Activated CD4-positive, alpha-beta T cell treated with anti-CD3 and anti-CD28 coated beads for 36 hours (primary cell): Measurements from ENCODE around the gene PLEKHG4B. TPM values are rescaled to one million over a fixed set of nuclear protein-coding genes. Genes with fewer than 3 reads are reported as not detected.
"Not testable (repeated sequence)": the region's sequence is repeated elsewhere in the genome, so short reads cannot be mapped to it uniquely, and the experiment has no call there.

Source experiments
- ATAC-seq: fragments of 200-7000 bp; cut with Tn5 transposase; one replicate; pipeline ENCODE4 v1.10.0; 2021; ENCODE audit warnings: mild to moderate bottlenecking, moderate library complexity
- CTCF ChIA-PET: fragments of 350-600 bp; sonication (Branson Sonifier 250); formaldehyde crosslinking; loops from one replicate; lab custom pipeline; 2021; ENCODE audit warnings: antibody characterized with exemption; lab: Charles Lee
- POLR2A ChIA-PET: fragments of 350-600 bp; sonication (Branson Sonifier 250); formaldehyde crosslinking; loops from one replicate; lab custom pipeline; 2021; ENCODE audit warnings: antibody characterized with exemption, inconsistent platforms; lab: Charles Lee
- DNase-seq: peaks from one replicate; pipeline ENCODE4 v3.0.0-alpha.2; 2020
- H3K27ac Mint-ChIP-seq: one replicate; pipeline ENCODE4 v1.8.0; 2021; ENCODE audit warnings: mixed read lengths
- H3K27me3 Mint-ChIP-seq: one replicate; pipeline ENCODE4 v1.8.0; 2021; ENCODE audit warnings: mixed read lengths
- H3K36me3 Mint-ChIP-seq: one replicate; pipeline ENCODE4 v1.8.0; 2021; ENCODE audit warnings: low read depth, mixed read lengths
- H3K4me1 Mint-ChIP-seq: one replicate; pipeline ENCODE4 v1.8.0; 2021; ENCODE audit warnings: mixed read lengths
- H3K4me3 Mint-ChIP-seq: one replicate; pipeline ENCODE4 v1.8.0; 2021; ENCODE audit warnings: mild to moderate bottlenecking, moderate library complexity, mixed read lengths
- H3K9me3 Mint-ChIP-seq: one replicate; pipeline ENCODE4 v1.8.0; 2021; ENCODE audit warnings: low read depth, mixed read lengths
- intact Hi-C, 2 experiments: fragments of 100-400 bp; cut with DNase I in 1 of 2; cut with micrococcal nuclease in 1 of 2; formaldehyde crosslinking; loops; one replicate each; pipeline versions ENCODE4 v1.14.2 to v1.15.1; 2022 to 2024; cut with DNase I, micrococcal nuclease
- total RNA-seq, 2 experiments: library from RNA; stranded (reverse); gene quantifications; one replicate each; pipeline ENCODE4 v1.2.3, GENCODE V29; 2021

PLEKHG4B gene
- total RNA-seq, 2 experiments from 2014 or later, result 0.23 to 0.25 TPM

DNA sequence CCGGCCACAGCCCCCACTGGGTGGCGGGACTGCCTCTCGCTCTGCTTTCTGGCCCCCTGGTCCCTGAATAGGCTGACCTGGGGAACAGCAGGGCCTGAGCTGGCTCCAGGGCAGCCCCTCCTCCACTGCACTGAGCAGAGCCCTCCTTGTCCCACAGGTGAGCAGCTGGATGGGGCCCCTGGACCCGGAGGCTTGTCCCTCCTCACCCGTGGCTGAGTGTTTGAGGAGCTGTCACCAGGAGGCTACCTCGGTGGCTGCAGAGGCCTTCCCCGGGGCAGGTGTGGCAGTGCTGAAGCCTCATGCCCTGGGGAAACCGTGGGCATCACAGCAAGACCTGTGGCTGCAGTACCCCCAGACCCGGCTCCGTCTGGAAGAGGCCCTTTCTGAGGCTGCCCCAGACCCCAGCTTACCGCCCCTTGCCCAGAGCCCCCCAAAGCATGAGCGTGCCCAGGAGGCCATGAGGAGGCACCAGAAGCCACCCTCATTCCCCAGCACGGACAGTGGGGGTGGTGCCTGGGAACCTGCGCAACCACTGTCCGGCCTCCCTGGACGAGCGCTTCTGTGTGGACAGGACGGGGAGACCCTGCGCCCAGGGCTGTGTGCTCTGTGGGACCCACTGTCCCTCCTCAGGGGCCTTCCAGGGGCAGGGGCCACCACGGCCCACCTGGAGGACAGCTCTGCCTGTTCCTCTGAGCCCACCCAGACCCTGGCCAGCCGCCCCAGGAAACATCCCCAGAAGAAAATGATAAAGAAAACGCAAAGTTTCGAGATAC, 70.8 kb downstream of the PLEKHG4B start:
- Mint-ChIP-seq H3K27ac (no peak overlapping the region), H3K4me3 (no peak overlapping the region), H3K27me3 (peaks cover 4% of the 10 kb centered on the region), H3K9me3 (no peaks in the 10 kb centered on the region), H3K4me1 (no peaks in the 10 kb centered on the region), H3K36me3 (no peaks in the 10 kb centered on the region)
- DNase-seq (no peak), ATAC-seq (no peak)
- POLR2A ChIA-PET, result no interaction called here
- intact Hi-C loops, result no loop called here
- CTCF ChIA-PET, result no interaction called here

DNA sequence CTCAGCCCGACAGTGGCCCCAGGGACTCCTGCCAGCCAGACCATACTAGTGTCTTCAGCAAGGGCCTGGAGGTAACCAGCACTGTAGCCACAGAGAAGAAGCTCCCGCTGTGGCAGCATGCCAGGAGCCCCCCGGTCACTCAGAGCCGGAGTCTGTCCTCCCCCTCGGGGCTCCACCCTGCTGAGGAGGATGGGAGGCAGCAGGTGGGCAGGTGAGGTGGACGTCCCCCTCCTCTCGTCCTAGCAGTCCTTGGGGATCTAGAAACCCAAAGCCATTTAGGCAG, 71.3 kb downstream of the PLEKHG4B start:
- DNase-seq (no peak), ATAC-seq (no peak)
- Mint-ChIP-seq H3K4me1 (no peaks in the 10 kb centered on the region), H3K27me3 (peaks cover 4% of the 10 kb centered on the region), H3K27ac (no peak overlapping the region), H3K4me3 (no peak overlapping the region), H3K36me3 (no peaks in the 10 kb centered on the region), H3K9me3 (no peaks in the 10 kb centered on the region)
- ChIA-PET POLR2A (no interaction called here), CTCF (no interaction called here)
- intact Hi-C loops, result no loop called here

DNA sequence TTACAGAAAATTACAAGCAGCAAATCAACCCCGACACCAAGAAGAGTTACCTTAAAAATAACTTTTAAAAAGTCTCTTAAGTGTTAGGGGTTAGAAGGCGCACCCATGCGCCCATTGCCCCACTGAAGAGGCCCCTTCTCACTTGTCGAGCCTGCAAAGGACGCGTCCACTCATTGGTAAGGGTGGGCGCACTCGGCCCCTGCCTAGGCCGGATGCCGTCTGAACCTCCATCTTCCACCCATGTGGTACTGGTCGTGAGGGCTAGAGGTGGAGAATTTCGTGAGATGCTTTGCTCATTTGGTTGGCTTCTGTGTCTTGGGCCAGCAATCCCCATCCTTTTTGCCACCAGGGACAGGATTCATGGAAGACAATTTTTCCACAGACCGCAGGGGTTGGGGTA, 71.9 kb downstream of the PLEKHG4B start:
- Mint-ChIP-seq H3K4me1 (no peaks in the 10 kb centered on the region), H3K4me3 (no peak overlapping the region), H3K36me3 (no peaks in the 10 kb centered on the region), H3K27ac (no peak overlapping the region), H3K9me3 (no peaks in the 10 kb centered on the region), H3K27me3 (peaks cover 4% of the 10 kb centered on the region)
- intact Hi-C loops, result no loop called here
- no peak for DNase-seq
- ATAC-seq, result no peak
- POLR2A ChIA-PET, result no interaction called here
- CTCF ChIA-PET, result no interaction called here

DNA sequence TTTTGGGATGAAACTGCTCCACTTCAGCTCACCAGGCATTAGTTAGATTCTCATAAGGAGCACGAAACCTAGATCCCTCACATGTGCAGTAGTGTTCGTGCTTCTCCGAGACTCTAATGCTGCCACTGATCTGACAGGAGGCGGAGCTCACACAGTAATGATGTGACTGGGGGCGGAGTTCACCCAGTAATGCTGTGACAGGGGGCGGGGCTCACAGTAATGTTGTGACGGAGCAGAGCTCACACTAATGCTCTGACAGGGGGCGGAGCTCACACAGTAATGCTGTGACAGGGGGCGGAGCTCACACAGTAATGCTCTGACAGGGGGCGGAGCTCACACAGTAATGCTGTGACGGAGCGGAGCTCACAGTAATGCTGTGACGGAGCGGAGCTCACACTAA, 72.3 kb downstream of the PLEKHG4B start:
- Mint-ChIP-seq H3K27me3 (peaks cover 4% of the 10 kb centered on the region), H3K9me3 (no peaks in the 10 kb centered on the region), H3K27ac (no peak overlapping the region), H3K4me1 (no peaks in the 10 kb centered on the region), H3K36me3 (no peaks in the 10 kb centered on the region), H3K4me3 (no peak overlapping the region)
- ATAC-seq (no peak), DNase-seq (no peak)
- intact Hi-C loops, result no loop called here
- ChIA-PET POLR2A (no interaction called here), CTCF (no interaction called here)

DNA sequence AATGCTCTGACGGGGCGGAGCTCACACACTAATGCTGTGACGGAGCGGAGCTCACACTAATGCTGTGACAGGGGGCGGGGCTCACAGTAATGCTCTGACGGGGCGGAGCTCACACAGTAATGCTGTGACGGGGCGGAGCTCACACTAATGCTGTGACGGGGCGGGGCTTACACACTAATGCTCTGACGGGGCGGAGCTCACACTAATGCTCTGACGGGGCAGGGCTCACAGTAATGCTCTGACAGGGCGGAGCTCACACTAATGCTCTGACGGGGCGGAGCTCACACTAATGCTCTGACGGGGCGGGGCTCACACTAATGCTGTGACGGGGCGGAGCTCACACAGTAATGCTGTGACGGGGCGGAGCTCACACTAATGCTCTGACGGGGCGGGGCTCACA, 72.8 kb downstream of the PLEKHG4B start:
- H3K4me3 Mint-ChIP-seq, ATAC-seq, H3K27ac Mint-ChIP-seq, H3K4me1 Mint-ChIP-seq, CTCF ChIA-PET, intact Hi-C loops, DNase-seq, POLR2A ChIA-PET, H3K9me3 Mint-ChIP-seq, H3K36me3 Mint-ChIP-seq, H3K27me3 Mint-ChIP-seq: not testable (repeated sequence)

DNA sequence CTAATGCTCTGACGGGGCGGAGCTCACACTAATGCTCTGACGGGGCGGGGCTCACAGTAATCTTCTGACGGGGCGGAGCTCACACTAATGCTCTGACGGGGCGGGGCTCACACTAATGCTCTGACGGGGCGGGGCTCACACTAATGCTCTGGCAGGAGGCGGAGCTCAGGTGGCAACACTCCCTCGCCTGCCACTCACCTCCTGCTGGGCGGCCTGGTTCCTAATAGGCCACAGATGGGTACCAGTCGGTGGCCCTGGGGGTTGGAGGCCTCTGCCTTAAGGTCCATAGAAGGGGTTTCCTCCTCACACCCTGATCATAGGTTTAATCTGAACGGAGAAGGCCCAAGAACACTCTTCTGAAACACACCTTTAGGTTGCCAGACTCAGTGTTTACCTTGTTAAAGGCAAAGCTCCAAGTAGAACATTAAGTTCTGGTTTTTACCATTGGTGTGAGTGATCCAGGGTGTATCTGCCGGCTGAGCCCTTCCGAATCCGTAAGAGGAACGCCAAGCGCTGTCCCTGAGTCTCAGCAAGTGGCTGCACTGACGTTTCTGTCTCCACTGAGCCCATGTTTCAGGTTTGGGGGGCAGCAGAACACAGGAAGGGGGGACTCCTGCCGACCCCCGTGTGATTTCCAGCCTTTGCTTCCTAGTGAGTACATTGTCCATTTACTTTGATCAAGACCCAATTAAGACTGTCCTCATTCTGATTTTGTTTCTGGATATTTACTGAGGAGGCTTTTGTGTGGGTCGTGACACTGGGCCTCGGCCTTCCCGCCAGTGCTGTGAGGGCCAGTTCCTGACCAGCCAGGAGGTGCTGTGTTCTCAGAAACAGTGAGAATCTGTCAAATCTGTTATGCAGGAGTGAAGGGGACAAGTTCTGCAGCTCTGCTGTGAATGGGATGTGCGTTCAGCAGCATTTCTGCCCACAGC, 74.7 kb downstream of the PLEKHG4B start:
- ChIA-PET CTCF (interaction anchor here (0.8 kb wide), 1 partner anchor 43 kb away, joined by 4 read pairs; no protein-coding TSS in a partner anchor), POLR2A (no interaction called here)
- no peaks in the 10 kb centered on the region for H3K4me1 Mint-ChIP-seq
- no peak overlapping the region for H3K4me3 Mint-ChIP-seq
- no peaks in the 10 kb centered on the region for H3K27me3 Mint-ChIP-seq
- no peak for DNase-seq
- H3K27ac Mint-ChIP-seq, result no peak overlapping the region
- no peaks in the 10 kb centered on the region for H3K9me3 Mint-ChIP-seq
- intact Hi-C loops, result no loop called here
- no peaks in the 10 kb centered on the region for H3K36me3 Mint-ChIP-seq
- ATAC-seq, result no peak

DNA sequence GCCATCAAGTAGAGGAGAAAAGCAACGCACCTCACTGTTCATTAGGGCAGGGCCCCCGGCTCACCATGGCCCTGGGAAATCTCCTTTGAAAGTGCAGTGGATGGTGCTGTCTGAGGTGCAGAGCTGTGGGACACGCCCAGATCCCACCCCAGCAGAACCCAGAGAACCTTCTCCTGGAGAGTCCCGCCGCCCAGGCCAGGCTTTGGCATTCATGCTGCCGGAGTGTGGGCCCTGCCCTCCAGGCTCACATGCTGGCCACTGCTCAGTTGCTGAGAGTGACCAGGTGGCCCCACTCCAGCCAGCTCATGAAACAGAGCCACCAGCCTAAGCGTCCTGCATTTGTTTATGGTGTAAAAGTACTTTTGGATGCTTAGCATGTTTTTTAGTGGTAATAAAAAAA, 75.5 kb downstream of the PLEKHG4B start:
- Mint-ChIP-seq H3K27ac (no peak overlapping the region), H3K4me1 (no peaks in the 10 kb centered on the region), H3K4me3 (no peak overlapping the region), H3K27me3 (no peaks in the 10 kb centered on the region), H3K36me3 (no peaks in the 10 kb centered on the region), H3K9me3 (no peaks in the 10 kb centered on the region)
- DNase-seq, result no peak
- ChIA-PET CTCF (no interaction called here), POLR2A (no interaction called here)
- no peak for ATAC-seq
- intact Hi-C loops, result no loop called here

DNA sequence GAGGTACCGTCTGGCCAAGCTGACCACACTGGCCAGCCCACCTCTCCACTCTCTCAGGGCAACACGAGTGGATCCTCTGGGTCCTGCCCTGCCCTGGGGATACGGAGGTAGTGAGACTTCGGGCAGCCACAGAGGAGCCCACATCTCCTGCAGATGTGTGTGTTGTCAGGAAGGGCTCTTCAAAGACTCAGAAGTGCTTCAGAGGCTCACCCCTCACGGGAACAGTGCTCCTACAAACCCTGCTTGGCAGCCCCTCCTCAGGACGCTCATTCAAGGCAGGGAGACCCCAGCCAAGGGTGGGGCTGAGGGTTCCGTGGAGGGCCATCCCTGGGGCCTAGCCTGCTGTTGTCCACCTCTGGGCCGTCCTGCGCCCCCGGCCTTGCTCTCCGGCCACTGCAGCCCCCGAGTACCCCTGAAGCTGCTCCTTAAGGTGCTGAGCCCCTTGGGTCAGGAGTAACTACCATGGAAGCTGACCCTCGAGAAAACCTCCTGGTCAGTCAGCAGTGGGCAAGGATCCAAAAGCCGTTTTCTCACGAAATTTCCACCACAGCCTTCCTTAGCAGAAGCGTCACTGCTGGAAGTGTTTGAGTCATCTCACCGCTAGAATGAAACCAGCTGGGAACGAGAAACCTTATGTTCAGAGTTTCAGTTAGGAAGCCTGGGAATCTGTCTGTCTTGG, 76.2 kb downstream of the PLEKHG4B start:
- Mint-ChIP-seq H3K4me1 (no peaks in the 10 kb centered on the region), H3K9me3 (no peaks in the 10 kb centered on the region), H3K36me3 (no peaks in the 10 kb centered on the region), H3K4me3 (no peak overlapping the region), H3K27ac (no peak overlapping the region), H3K27me3 (peaks cover 2% of the 10 kb centered on the region)
- ChIA-PET CTCF (interaction anchor here (1.7 kb wide), 1 partner anchor 21 kb away, joined by 6 read pairs; no protein-coding TSS in a partner anchor), POLR2A (no interaction called here)
- ATAC-seq (no peak), DNase-seq (no peak)
- intact Hi-C loops, result no loop called here

DNA sequence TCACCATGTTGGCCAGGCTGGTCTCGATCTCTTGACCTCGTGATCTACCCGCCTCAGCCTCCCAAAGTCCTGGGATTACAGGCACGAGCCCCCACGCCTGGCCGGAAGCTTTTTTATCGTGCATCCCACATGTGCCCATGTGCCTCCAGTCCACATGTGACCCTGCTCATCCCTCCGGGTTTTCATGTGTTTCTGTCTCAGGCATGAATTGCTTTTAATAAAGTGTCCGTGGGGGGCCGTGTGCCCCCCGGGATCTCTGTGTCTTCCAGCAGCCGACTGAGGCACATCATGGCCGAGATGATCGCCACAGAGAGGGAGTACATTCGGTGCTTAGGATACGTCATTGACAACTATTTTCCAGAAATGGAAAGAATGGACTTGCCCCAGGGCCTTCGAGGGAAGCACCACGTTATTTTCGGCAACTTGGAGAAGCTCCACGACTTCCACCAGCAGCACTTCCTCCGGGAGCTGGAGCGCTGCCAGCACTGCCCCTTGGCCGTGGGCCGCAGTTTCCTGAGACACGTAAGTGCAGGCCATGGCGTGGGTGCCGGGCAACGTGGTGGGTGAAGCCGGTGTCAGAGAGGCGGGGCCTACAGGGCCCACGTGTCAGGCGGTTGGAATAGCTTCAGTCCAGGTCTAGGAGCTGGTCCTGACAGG, 77.2 kb downstream of the PLEKHG4B start:
- DNase-seq, result no peak
- Mint-ChIP-seq H3K4me3 (no peak overlapping the region), H3K4me1 (no peaks in the 10 kb centered on the region), H3K9me3 (no peaks in the 10 kb centered on the region), H3K27ac (no peak overlapping the region), H3K36me3 (no peaks in the 10 kb centered on the region), H3K27me3 (peaks cover 2% of the 10 kb centered on the region)
- no peak for ATAC-seq
- intact Hi-C loops, result no loop called here
- CTCF ChIA-PET, result interaction anchor here (0.7 to 1.7 kb wide), 3 partner anchors 18 to 35 kb away, joined by 3 to 6 read pairs (median 5); no protein-coding TSS in a partner anchor
- POLR2A ChIA-PET, result no interaction called here

DNA sequence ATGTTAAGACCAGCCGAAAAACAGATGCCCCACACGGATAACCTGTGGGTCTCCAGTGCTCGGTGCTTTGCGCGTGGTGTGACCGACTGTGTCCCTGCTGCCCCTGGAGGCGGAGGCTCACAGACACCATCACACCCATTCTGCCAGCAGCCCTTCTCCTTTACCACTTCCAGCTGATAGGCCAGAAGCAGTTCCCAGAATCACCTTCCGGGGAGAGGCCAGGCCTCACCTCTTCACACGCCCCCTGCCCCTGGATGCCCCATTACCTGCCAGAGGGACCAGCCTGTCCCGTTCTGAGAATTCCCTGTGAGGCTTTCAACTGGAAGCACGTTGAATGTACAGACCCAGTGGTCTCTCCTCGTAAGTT, 77.7 kb downstream of the PLEKHG4B start:
- H3K27ac Mint-ChIP-seq, result no peak overlapping the region
- DNase-seq (no peak), ATAC-seq (no peak)
- H3K9me3 Mint-ChIP-seq, result no peaks in the 10 kb centered on the region
- CTCF ChIA-PET, result interaction anchor here (1.1 to 1.7 kb wide), 3 partner anchors 17 to 20 kb away, joined by 3 to 6 read pairs (median 5); no protein-coding TSS in a partner anchor
- POLR2A ChIA-PET, result no interaction called here
- no peaks in the 10 kb centered on the region for H3K4me1 Mint-ChIP-seq
- peaks cover 2% of the 10 kb centered on the region for H3K27me3 Mint-ChIP-seq
- intact Hi-C loops, result no loop called here
- no peak overlapping the region for H3K4me3 Mint-ChIP-seq
- H3K36me3 Mint-ChIP-seq, result no peaks in the 10 kb centered on the region
